ENCODE data around the gene TSPAN16. TPM values are rescaled to one million over a fixed set of nuclear protein-coding genes. Genes with fewer than 3 reads are reported as not detected.
A peak's percentile ranks its signal among the peaks of the same experiment; 100 is the strongest.

Gene TSPAN16
- total and polyA plus RNA-seq, 2 of the 13 experiments (the other 11 are each of a cell fraction or from before 2014, with no cell fraction given): not detected

DNA sequence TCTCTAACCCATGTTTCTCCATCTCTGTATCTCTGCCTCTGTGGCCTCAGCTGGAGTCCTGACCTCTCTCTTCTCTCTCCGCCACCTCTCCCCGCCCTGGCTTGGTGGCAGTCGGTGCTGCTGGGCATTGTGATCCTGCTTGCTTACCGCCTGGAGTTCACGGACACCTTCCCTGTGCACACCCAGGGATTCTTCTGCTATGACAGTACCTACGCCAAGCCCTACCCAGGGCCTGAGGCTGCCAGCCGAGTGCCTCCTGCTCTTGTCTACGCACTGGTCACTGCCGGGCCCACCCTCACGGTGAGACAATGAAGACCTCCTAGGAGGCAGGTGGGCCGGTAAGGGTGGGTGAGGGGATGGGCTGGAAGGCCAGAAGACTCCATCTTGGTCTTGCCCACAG lies 63.5 kb downstream of the TSPAN16 start:
- peaks cover 10% of the 10 kb centered on the region for H3K4me1 ChIP-seq (ENCODE audit: insufficient read depth, low read length)
- no peak overlapping the region for H3K4me3 ChIP-seq (replicated peaks in 1 of 3; ENCODE audit: insufficient read depth in 1 of 3, low read depth in 2 of 3, low read length in 3 of 3)
- FAIRE-seq: no peak
- no TSS peak for BruUV-seq (replicated peaks)
- no peak overlapping the region for H3K27ac ChIP-seq (ENCODE audit: extremely low read length, insufficient read depth, low read length)
- H3K79me2 ChIP-seq (ENCODE audit: insufficient read depth, low read length): no peaks in the 10 kb centered on the region
- no peaks in the 10 kb centered on the region for H3K27me3 ChIP-seq (ENCODE audit: control insufficient read depth in 1 of 2, insufficient read depth in 2 of 2, low read length in 2 of 2)
- CTCF ChIA-PET (ENCODE audit: low intra/inter-chr PET ratio, low total read pairs): no interaction called here
- H3K4me2 ChIP-seq (ENCODE audit: low read depth, low read length): no peak overlapping the region
- H3K9ac ChIP-seq (ENCODE audit: insufficient read depth, low read depth, low read length): no peak overlapping the region
- no peak overlapping the region for H2AFZ ChIP-seq (ENCODE audit: low read length)
- WGBS (ENCODE audit: low lambda C conversion rate): 92% methylated on average over 8 of the region's 11 CpGs
- H3K9me3 ChIP-seq (ENCODE audit: low read length): no peaks in the 10 kb centered on the region
- TF ChIP-seq ETV5 (CRISPR knock-in tag; IDR thresholded peaks at IDR 0.05; ENCODE audit: borderline replicate concordance) (no peak), TERF1 (CRISPR knock-in tag; IDR thresholded peaks at IDR 0.05) (no peak), EHMT2 (IDR thresholded peaks at IDR 0.05; ENCODE audit: borderline replicate concordance, low read depth, low read length) (no peak), AGO1 (IDR thresholded peaks at IDR 0.05; ENCODE audit: low read depth, low read length, poor library complexity, severe bottlenecking) (peak; percentile 42), DDIT3 (CRISPR knock-in tag; IDR thresholded peaks at IDR 0.05) (no peak), AGO2 (optimal IDR thresholded peaks at IDR 0.05; ENCODE audit: low read depth, low read length) (peak; percentile 39), SMAD9 (CRISPR knock-in tag; IDR thresholded peaks at IDR 0.05) (no peak)
- TF ChIP-seq, protein P1, sequence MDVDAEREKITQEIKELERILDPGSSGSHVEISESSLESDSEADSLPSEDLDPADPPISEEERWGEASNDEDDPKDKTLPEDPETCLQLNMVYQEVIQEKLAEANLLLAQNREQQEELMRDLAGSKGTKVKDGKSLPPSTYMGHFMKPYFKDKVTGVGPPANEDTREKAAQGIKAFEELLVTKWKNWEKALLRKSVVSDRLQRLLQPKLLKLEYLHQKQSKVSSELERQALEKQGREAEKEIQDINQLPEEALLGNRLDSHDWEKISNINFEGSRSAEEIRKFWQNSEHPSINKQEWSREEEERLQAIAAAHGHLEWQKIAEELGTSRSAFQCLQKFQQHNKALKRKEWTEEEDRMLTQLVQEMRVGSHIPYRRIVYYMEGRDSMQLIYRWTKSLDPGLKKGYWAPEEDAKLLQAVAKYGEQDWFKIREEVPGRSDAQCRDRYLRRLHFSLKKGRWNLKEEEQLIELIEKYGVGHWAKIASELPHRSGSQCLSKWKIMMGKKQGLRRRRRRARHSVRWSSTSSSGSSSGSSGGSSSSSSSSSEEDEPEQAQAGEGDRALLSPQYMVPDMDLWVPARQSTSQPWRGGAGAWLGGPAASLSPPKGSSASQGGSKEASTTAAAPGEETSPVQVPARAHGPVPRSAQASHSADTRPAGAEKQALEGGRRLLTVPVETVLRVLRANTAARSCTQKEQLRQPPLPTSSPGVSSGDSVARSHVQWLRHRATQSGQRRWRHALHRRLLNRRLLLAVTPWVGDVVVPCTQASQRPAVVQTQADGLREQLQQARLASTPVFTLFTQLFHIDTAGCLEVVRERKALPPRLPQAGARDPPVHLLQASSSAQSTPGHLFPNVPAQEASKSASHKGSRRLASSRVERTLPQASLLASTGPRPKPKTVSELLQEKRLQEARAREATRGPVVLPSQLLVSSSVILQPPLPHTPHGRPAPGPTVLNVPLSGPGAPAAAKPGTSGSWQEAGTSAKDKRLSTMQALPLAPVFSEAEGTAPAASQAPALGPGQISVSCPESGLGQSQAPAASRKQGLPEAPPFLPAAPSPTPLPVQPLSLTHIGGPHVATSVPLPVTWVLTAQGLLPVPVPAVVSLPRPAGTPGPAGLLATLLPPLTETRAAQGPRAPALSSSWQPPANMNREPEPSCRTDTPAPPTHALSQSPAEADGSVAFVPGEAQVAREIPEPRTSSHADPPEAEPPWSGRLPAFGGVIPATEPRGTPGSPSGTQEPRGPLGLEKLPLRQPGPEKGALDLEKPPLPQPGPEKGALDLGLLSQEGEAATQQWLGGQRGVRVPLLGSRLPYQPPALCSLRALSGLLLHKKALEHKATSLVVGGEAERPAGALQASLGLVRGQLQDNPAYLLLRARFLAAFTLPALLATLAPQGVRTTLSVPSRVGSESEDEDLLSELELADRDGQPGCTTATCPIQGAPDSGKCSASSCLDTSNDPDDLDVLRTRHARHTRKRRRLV (CRISPR knock-in tag; IDR thresholded peaks at IDR 0.05): no peak
- no peak for ATAC-seq
- in situ Hi-C loops (cut with HindIII; ENCODE audit: extremely low pct_ligation_motif_present, low pct_unique_long_range_greater_than_20kb) (no loop called here), intact Hi-C loops (cut with micrococcal nuclease; ENCODE audit: unreplicated experiment) (no loop called here)
- no peak for DNase-seq (ENCODE audit: low spot score)
- POLR2A ChIA-PET: no interaction called here
- no peaks in the 10 kb centered on the region; a peak in 1 of 5 replicates for H3K36me3 ChIP-seq (replicated peaks in 1 of 2; ENCODE audit: control insufficient read depth in 1 of 2, insufficient read depth in 2 of 2, low read length in 2 of 2)
- H4K20me1 ChIP-seq (ENCODE audit: insufficient read depth, low read length): no peaks in the 10 kb centered on the region
